Fibroblast of mammary gland (primary cell): ENCODE data around the gene DAAM2.

Experiments used
- DNase-seq: peaks from one replicate; pipeline ENCODE4 v3.0.0-alpha.2; 2010; ENCODE audit warnings: low read depth
- H3K4me3 ChIP-seq: 2 replicates; pipeline ENCODE4 v1.5.1; 2011; ENCODE audit warnings: low read depth, mild to moderate bottlenecking, low read length, moderate library complexity; ENCODE audit not compliant: control insufficient read depth
- TF ChIP-seq, protein P1 (sequence below): conservative IDR thresholded peaks from 2 replicates; pipeline ENCODE4 v1.5.1; 2011; ENCODE audit warnings: low read depth, low read length, inconsistent platforms; ENCODE audit not compliant: control insufficient read depth, insufficient read depth

DAAM2 gene

GRCh38 chr6:39814236-39814635, 22.1 kb downstream of the DAAM2 start:
- DNase-seq: no peak
- no peak overlapping the region for H3K4me3 ChIP-seq
- TF ChIP-seq, protein P1, sequence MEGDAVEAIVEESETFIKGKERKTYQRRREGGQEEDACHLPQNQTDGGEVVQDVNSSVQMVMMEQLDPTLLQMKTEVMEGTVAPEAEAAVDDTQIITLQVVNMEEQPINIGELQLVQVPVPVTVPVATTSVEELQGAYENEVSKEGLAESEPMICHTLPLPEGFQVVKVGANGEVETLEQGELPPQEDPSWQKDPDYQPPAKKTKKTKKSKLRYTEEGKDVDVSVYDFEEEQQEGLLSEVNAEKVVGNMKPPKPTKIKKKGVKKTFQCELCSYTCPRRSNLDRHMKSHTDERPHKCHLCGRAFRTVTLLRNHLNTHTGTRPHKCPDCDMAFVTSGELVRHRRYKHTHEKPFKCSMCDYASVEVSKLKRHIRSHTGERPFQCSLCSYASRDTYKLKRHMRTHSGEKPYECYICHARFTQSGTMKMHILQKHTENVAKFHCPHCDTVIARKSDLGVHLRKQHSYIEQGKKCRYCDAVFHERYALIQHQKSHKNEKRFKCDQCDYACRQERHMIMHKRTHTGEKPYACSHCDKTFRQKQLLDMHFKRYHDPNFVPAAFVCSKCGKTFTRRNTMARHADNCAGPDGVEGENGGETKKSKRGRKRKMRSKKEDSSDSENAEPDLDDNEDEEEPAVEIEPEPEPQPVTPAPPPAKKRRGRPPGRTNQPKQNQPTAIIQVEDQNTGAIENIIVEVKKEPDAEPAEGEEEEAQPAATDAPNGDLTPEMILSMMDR: no peak

GRCh38 chr6:39815356-39815755, 23.2 kb downstream of the DAAM2 start:
- TF ChIP-seq, protein P1: no peak

GRCh38 chr6:39816747-39817146, 24.6 kb downstream of the DAAM2 start:
- no peak overlapping the region for H3K4me3 ChIP-seq
- DNase-seq: no peak

More at GRCh38 chr6:39815356-39815755, 23.2 kb downstream of the DAAM2 start:
- H3K4me3 ChIP-seq: no peak overlapping the region
- no peak for DNase-seq

DNA sequence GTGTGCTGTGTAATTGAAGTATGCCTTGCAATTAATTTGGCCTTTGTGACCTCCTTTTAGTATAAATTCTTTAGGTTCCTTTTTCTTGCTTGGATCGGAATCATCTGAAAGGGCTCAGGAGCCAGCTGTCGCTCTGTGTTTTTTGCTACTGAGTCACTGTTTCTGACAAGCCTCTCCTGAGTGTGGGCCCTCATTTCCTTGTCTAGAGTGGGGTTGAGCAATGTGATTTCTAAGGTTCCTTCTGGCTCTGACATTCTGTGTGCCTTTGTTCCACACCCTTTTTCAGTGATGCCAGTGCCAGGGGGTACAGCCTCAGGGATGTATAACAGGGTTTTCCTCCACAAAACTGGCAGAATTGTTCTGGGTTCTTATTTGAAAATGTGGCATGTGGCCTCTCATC, 26.5 kb downstream of the DAAM2 start:
- H3K4me3 ChIP-seq: no peak overlapping the region
- DNase-seq: peak; percentile 12
- TF ChIP-seq, protein P1: no peak

More at GRCh38 chr6:39816747-39817146, 24.6 kb downstream of the DAAM2 start:
- TF ChIP-seq, protein P1: no peak

- no peak overlapping the region for H3K4me3 ChIP-seq
- TF ChIP-seq, protein P1: no peak
- DNase-seq: peak; percentile 35
Measured at GRCh38 chr6:39819228-39819627, 27.1 kb downstream of the DAAM2 start.

DNA sequence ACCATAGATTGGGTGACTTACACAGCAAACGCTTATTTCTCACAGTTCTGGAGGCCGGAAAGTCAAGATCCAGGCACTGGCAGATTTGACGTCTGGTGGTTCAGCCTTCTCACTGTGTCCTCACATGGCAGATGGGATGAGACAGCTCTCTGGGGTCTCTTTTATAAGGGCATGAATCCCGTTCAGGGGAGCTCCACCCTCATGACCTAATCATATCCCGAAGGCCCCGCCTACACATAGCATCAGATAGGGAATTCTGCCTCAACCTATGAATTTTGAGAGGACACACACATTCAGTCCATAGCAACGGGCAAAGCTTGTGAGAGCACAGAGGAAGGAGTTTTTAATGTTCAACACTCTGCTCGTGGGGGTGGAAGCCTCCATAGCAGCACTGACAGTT, 27.5 kb downstream of the DAAM2 start:
- peak; percentile 31 for DNase-seq
- H3K4me3 ChIP-seq: no peak overlapping the region
- TF ChIP-seq, protein P1: no peak

DNA sequence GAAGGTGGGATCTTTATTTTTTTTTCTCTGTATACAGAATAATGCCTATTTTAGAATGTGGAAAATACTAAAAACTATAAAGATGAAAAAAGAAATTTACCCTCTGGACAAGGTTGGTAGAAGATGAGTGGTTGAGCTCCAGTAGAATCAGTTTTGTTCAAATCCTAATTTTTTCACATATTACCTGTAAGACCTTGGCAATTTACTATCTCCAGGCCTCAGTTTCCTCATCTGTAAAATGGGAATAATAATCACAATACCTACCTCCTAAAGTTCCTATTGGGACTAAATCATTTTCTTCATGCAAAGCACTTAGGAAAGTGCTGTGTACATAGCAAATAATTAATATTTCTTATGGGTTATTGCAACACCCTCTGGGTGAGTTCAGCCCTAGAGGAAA, 28.4 kb downstream of the DAAM2 start:
- TF ChIP-seq, protein P1: no peak
- no peak overlapping the region for H3K4me3 ChIP-seq
- no peak for DNase-seq
